HCT116 (cell line): ENCODE data around the gene ELK4. TPM values are rescaled to one million over a fixed set of nuclear protein-coding genes. Genes with fewer than 3 reads are reported as not detected.

Experiments used
- ATAC-seq: fragments of 200-7000 bp; cut with Tn5 transposase; 2 replicates; pipeline ENCODE4 v1.9.1; 2020; ENCODE audit warnings: mild to moderate bottlenecking, moderate library complexity
- BruUV-seq: library from RNA; stranded (reverse); fragments of 400-500 nt; replicated peaks from 2 replicates; lab custom pipeline; 2021; lab: Mats Ljungman, UMichigan
- CTCF ChIA-PET: fragments of 300-600 bp; sonication (Branson Sonifier 250); formaldehyde crosslinking; loops from one replicate; lab custom pipeline; 2021; ENCODE audit warnings: antibody characterized with exemption; lab: Charles Lee
- POLR2A ChIA-PET: fragments of 300-600, 350-600 bp; sonication (Branson Sonifier 250); formaldehyde crosslinking; loops from one replicate; lab custom pipeline; 2021; ENCODE audit warnings: antibody characterized with exemption; lab: Charles Lee
- RAD21 ChIA-PET, 2 experiments: fragments of 300-600 bp; sonication (Branson Sonifier 250); formaldehyde crosslinking; loops; one replicate each; lab custom pipeline; 2023; ENCODE audit warnings: low total read pairs in 2 of 2; ENCODE audit not compliant: uncharacterized antibody in 2 of 2, unreplicated experiment in 2 of 2, low non-redundant PET in 1 of 2; lab: Charles Lee
- DNase-seq: peaks from one replicate; pipeline ENCODE4 v3.0.0-alpha.2; 2010; ENCODE audit warnings: low read depth, low spot score
- H2AFZ ChIP-seq: fragments of 200-600 bp; shearing (Covaris generic), sonication (generic); 2 replicates; pipeline ENCODE4 v1.6.1; 2017; ENCODE audit warnings: low read depth, mixed run types, mixed read lengths, antibody characterized with exemption, low read length; ENCODE audit not compliant: poor library complexity, severe bottlenecking
- H3K27ac ChIP-seq: 2 replicates; pipeline ENCODE4 v1.5.1; 2012; ENCODE audit warnings: low read depth, low read length
- H3K27me3 ChIP-seq: fragments of 200-600 bp; sonication (generic); 2 replicates; pipeline ENCODE4 v1.6.1; 2016; ENCODE audit warnings: mixed run types, low read length, mixed read lengths; ENCODE audit not compliant: insufficient read depth
- H3K36me3 ChIP-seq, 2 experiments: fragments of 200-500 bp in 1 of 2; fragments of 200-600 bp in 1 of 2; sonication (Bioruptor generic) in 1 of 2; sonication (generic) in 1 of 2; 2 replicates each; pipeline versions ENCODE4 v1.5.1 to v1.6.1; 2014 to 2016; ENCODE audit warnings: low read length in 2 of 2, inconsistent platforms in 1 of 2, mixed read lengths in 1 of 2, mixed run types in 1 of 2; ENCODE audit not compliant: insufficient read depth in 2 of 2, control insufficient read depth in 1 of 2
- H3K4me1 ChIP-seq, 2 experiments: fragments of 200-600 bp in 1 of 2; sonication (generic) in 1 of 2; 2 replicates each; pipeline versions ENCODE4 v1.5.1 to v1.6.1; 2012 to 2017; ENCODE audit warnings: low read length in 2 of 2, inconsistent platforms in 1 of 2, mild to moderate bottlenecking in 1 of 2, mixed read lengths in 1 of 2, mixed run types in 1 of 2, moderate library complexity in 1 of 2; ENCODE audit not compliant: insufficient read depth in 2 of 2, control insufficient read depth in 1 of 2
- H3K4me2 ChIP-seq: fragments of 200-600 bp; sonication (generic); 2 replicates; pipeline ENCODE4 v1.6.1; 2017; ENCODE audit warnings: mixed run types, low read length, mixed read lengths
- H3K4me3 ChIP-seq, 2 experiments: fragments of 200-600 bp in 1 of 2; sonication (generic) in 1 of 2; replicated peaks in 1 of 2; 2 replicates each; pipeline ENCODE4 v1.5.1; 2011 to 2016; ENCODE audit warnings: low read length in 2 of 2, control low read depth in 1 of 2, low read depth in 1 of 2, mild to moderate bottlenecking in 1 of 2, mixed read lengths in 1 of 2, mixed run types in 1 of 2
- H3K79me2 ChIP-seq: fragments of 200-600 bp; sonication (generic); 2 replicates; pipeline ENCODE4 v1.6.1; 2017; ENCODE audit warnings: mild to moderate bottlenecking, mixed run types, low read length, moderate library complexity, mixed read lengths; ENCODE audit not compliant: insufficient read depth
- H3K9ac ChIP-seq: fragments of 200-600 bp; sonication (generic); 2 replicates; pipeline ENCODE4 v1.6.1; 2016; ENCODE audit warnings: low read length, mixed read lengths
- H3K9me2 ChIP-seq: fragments of 200-600 bp; sonication (generic), shearing (Covaris generic); 2 replicates; pipeline ENCODE4 v1.6.1; 2017; ENCODE audit warnings: mixed run types, mild to moderate bottlenecking, moderate library complexity; ENCODE audit not compliant: insufficient read depth
- H3K9me3 ChIP-seq, 2 experiments: fragments of 200-500 bp in 1 of 2; fragments of 200-600 bp in 1 of 2; sonication (Bioruptor generic) in 1 of 2; sonication (generic) in 1 of 2; 2 replicates each; pipeline ENCODE4 v1.6.1; 2014 to 2017; ENCODE audit warnings: low read length in 2 of 2, mixed read lengths in 2 of 2, inconsistent platforms in 1 of 2, low read depth in 1 of 2, mild to moderate bottlenecking in 1 of 2, mixed run types in 1 of 2, moderate library complexity in 1 of 2; ENCODE audit not compliant: control insufficient read depth in 1 of 2, insufficient read depth in 1 of 2
- H4K20me1 ChIP-seq: fragments of 200-600 bp; sonication (generic), shearing (Covaris generic); 2 replicates; pipeline ENCODE4 v1.6.1; 2017; ENCODE audit warnings: mixed run types, mild to moderate bottlenecking, moderate library complexity; ENCODE audit not compliant: insufficient read depth
- CBX3 ChIP-seq: IDR thresholded peaks from 2 replicates; pipeline ENCODE4 v1.6.1; 2012; ENCODE audit warnings: low read depth
- CEBPB ChIP-seq: IDR thresholded peaks from 2 replicates; pipeline ENCODE4 v1.6.1; 2012; ENCODE audit warnings: low read depth
- CTCF ChIP-seq, 3 experiments: fragments of 200-600 bp in 1 of 3; sonication (generic) in 1 of 3; IDR thresholded peaks in 2 of 3; conservative IDR thresholded peaks in 1 of 3; 2 replicates each; pipeline ENCODE4 v1.5.1; 2012 to 2017; ENCODE audit warnings: low read depth in 2 of 3, low read length in 2 of 3, antibody characterized with exemption in 1 of 3, borderline replicate concordance in 1 of 3, control low read depth in 1 of 3, mild to moderate bottlenecking in 1 of 3, mixed read lengths in 1 of 3, mixed run types in 1 of 3, moderate library complexity in 1 of 3; ENCODE audit not compliant: insufficient read depth in 1 of 3
- EGR1 ChIP-seq: IDR thresholded peaks from 2 replicates; pipeline ENCODE4 v1.6.1; 2012; ENCODE audit warnings: low read depth
- ELF1 ChIP-seq: IDR thresholded peaks from 2 replicates; pipeline ENCODE4 v1.6.1; 2012; ENCODE audit warnings: low read depth, borderline replicate concordance
- EZH2 ChIP-seq: fragments of 200-600 bp; sonication (generic); IDR thresholded peaks from 2 replicates; pipeline ENCODE4 v1.6.1; 2017; ENCODE audit warnings: antibody characterized with exemption, mixed run types
- EZH2phosphoT487 ChIP-seq: fragments of 200-600 bp; IDR thresholded peaks from 2 replicates; pipeline ENCODE4 v1.6.1; 2018; ENCODE audit warnings: antibody characterized with exemption, borderline replicate concordance
- FOSL1 ChIP-seq: IDR thresholded peaks from 2 replicates; pipeline ENCODE4 v1.6.1; 2012; ENCODE audit warnings: low read depth
- MAX ChIP-seq: IDR thresholded peaks from 2 replicates; pipeline ENCODE4 v1.6.1; 2012
- POLR2A ChIP-seq: IDR thresholded peaks from 2 replicates; pipeline ENCODE4 v1.7.0; 2011; ENCODE audit warnings: borderline replicate concordance; ENCODE audit not compliant: insufficient read depth, insufficient read length; ENCODE audit errors: extremely low read depth
- POLR2AphosphoS5 ChIP-seq: IDR thresholded peaks from 2 replicates; pipeline ENCODE4 v1.6.1; 2011; ENCODE audit warnings: mild to moderate bottlenecking, low read depth, low read length, moderate library complexity
- RAD21 ChIP-seq: IDR thresholded peaks from 2 replicates; pipeline ENCODE4 v1.6.1; 2012; ENCODE audit warnings: low read depth, mild to moderate bottlenecking
- REST ChIP-seq: IDR thresholded peaks from 2 replicates; pipeline ENCODE4 v1.6.1; 2012; ENCODE audit warnings: low read depth
- TCF7L2 ChIP-seq: IDR thresholded peaks from 2 replicates; pipeline ENCODE4 v1.7.0; 2011; ENCODE audit warnings: borderline replicate concordance, inconsistent platforms; ENCODE audit not compliant: insufficient read depth, insufficient read length; ENCODE audit errors: extremely low read depth
- ZNF274 ChIP-seq: fragments of 200-500 bp; sonication (Bioruptor generic); IDR thresholded peaks from 2 replicates; pipeline ENCODE4 v1.6.1; 2014; ENCODE audit warnings: mild to moderate bottlenecking, low read depth, low read length, inconsistent platforms
- intact Hi-C: fragments of 100-400 bp; cut with micrococcal nuclease; formaldehyde crosslinking; loops from 2 replicates; pipeline ENCODE4 v1.10.0; 2022
- total RNA-seq: library from RNA; stranded (reverse); gene quantifications from one replicate; pipeline ENCODE4 v1.2.1, GENCODE V29; 2021; ENCODE audit not compliant: unreplicated experiment

The ELK4 gene
- total RNA-seq, 1 experiment from 2014 or later: 46.2 TPM

GRCh38 chr1:205619376-205619775 lies 12.4 kb downstream of the ELK4 start:
- no peak overlapping the region for H3K9ac ChIP-seq
- no peak for TF ChIP-seq CBX3
- TF ChIP-seq POLR2AphosphoS5: no peak
- no peak for TF ChIP-seq CEBPB
- no peak for TF ChIP-seq EZH2phosphoT487
- TF ChIP-seq EGR1: no peak
- no peak for TF ChIP-seq FOSL1
- no peak for TF ChIP-seq EZH2
- no peak for TF ChIP-seq POLR2A
- TF ChIP-seq ELF1: no peak
- no peak for TF ChIP-seq REST
- no peak for TF ChIP-seq ZNF274
- no peak for TF ChIP-seq TCF7L2
- TF ChIP-seq MAX: no peak
- TF ChIP-seq RAD21: no peak
- no peak for TF ChIP-seq CTCF (IDR thresholded peaks at IDR 0.05 in 2 of 3, conservative IDR thresholded peaks at IDR 0.05 in 1 of 3; ENCODE audit: borderline replicate concordance in 1 of 3, insufficient read depth in 1 of 3, low read depth in 2 of 3, low read length in 2 of 3)
- POLR2A ChIA-PET: no interaction called here
- BruUV-seq: no TSS peak
- H3K27ac ChIP-seq: no peak overlapping the region
- RAD21 ChIA-PET: no interaction called here
- H3K4me3 ChIP-seq: no peak overlapping the region
- no peak for ATAC-seq
- no peak for DNase-seq
- intact Hi-C loops: no loop called here
- H3K9me2 ChIP-seq: no peaks in the 10 kb centered on the region
- H3K4me2 ChIP-seq: no peak overlapping the region
- no peaks in the 10 kb centered on the region for H3K27me3 ChIP-seq
- peaks cover 10% of the 10 kb centered on the region; the same call in 1 of the 2 replicates for H3K79me2 ChIP-seq
- H2AFZ ChIP-seq: no peak overlapping the region
- H3K36me3 ChIP-seq: peaks cover 20 to 24% of the 10 kb centered on the region in 2 experiments; a peak in 3 of 4 replicates
- H3K4me1 ChIP-seq: no peaks in the 10 kb centered on the region
- no peaks in the 10 kb centered on the region for H4K20me1 ChIP-seq
- CTCF ChIA-PET: no interaction called here
- H3K9me3 ChIP-seq: no peaks in the 10 kb centered on the region
